H9 (cell line): ENCODE results near the gene TMEM161A. TPM values are rescaled to one million over a fixed set of nuclear protein-coding genes. Genes with fewer than 3 reads are reported as not detected.
"Not testable (repeated sequence)": the region's sequence is repeated elsewhere in the genome, so short reads cannot be mapped to it uniquely, and the experiment has no call there.

Source experiments
- DNase-seq: peaks from one replicate; pipeline ENCODE4 v3.0.0-alpha.2; 2017
- H2AFZ ChIP-seq: one replicate; pipeline ENCODE4 v1.6.1; 2013; ENCODE audit warnings: mild to moderate bottlenecking, low read length, control low read depth, moderate library complexity
- H2AK5ac ChIP-seq: 2 replicates; pipeline ENCODE4 v1.6.1; 2013; ENCODE audit warnings: low read length, control low read depth, mixed read lengths; ENCODE audit not compliant: insufficient read length
- H2BK120ac ChIP-seq: one replicate; pipeline ENCODE4 v1.6.1; 2013; ENCODE audit warnings: low read depth, mild to moderate bottlenecking, low read length, control low read depth, inconsistent platforms; ENCODE audit not compliant: poor library complexity, severe bottlenecking
- H2BK12ac ChIP-seq: 2 replicates; pipeline ENCODE4 v1.6.1; 2013; ENCODE audit warnings: low read length, control low read depth, mixed read lengths, low read depth; ENCODE audit not compliant: insufficient read length
- H2BK15ac ChIP-seq: 2 replicates; pipeline ENCODE4 v1.6.1; 2013; ENCODE audit warnings: low read depth, low read length, control low read depth
- H2BK20ac ChIP-seq: one replicate; pipeline ENCODE4 v1.6.1; 2013; ENCODE audit warnings: low read depth, mild to moderate bottlenecking, low read length, control low read depth, inconsistent platforms; ENCODE audit not compliant: poor library complexity, severe bottlenecking
- H2BK5ac ChIP-seq: 2 replicates; pipeline ENCODE4 v1.6.1; 2013; ENCODE audit warnings: low read length, control low read depth, mixed read lengths; ENCODE audit not compliant: insufficient read length
- H3K14ac ChIP-seq: 2 replicates; pipeline ENCODE4 v1.6.1; 2013; ENCODE audit warnings: low read length, control low read depth; ENCODE audit not compliant: insufficient read depth
- H3K18ac ChIP-seq: 2 replicates; pipeline ENCODE4 v1.6.1; 2013; ENCODE audit warnings: low read depth, mild to moderate bottlenecking, mixed read lengths, low read length, control low read depth; ENCODE audit not compliant: insufficient read length
- H3K23ac ChIP-seq: 2 replicates; pipeline ENCODE4 v1.6.1; 2013; ENCODE audit warnings: low read length, control low read depth, mixed read lengths, low read depth; ENCODE audit not compliant: insufficient read length
- H3K23me2 ChIP-seq: 2 replicates; pipeline ENCODE4 v1.6.1; 2013; ENCODE audit warnings: low read depth, mild to moderate bottlenecking, mixed read lengths, low read length, control low read depth; ENCODE audit not compliant: insufficient read length, poor library complexity, severe bottlenecking
- H3K27ac ChIP-seq: 2 replicates; pipeline ENCODE4 v1.5.1; 2013; ENCODE audit warnings: low read length, control low read depth, mixed read lengths, low read depth; ENCODE audit not compliant: insufficient read length
- H3K27me3 ChIP-seq: 2 replicates; pipeline ENCODE4 v1.6.1; 2013; ENCODE audit warnings: low read length, control low read depth, inconsistent platforms; ENCODE audit not compliant: insufficient read depth
- H3K4ac ChIP-seq: 2 replicates; pipeline ENCODE4 v1.6.1; 2013; ENCODE audit warnings: low read depth, mild to moderate bottlenecking, control low read depth, inconsistent platforms, low read length, moderate library complexity
- H3K4me1 ChIP-seq: 2 replicates; pipeline ENCODE4 v1.6.1; 2013; ENCODE audit warnings: low read length, control low read depth, inconsistent platforms; ENCODE audit not compliant: insufficient read depth
- H3K4me2 ChIP-seq: 2 replicates; pipeline ENCODE4 v1.6.1; 2013; ENCODE audit warnings: low read length, control low read depth, mixed read lengths; ENCODE audit not compliant: insufficient read length, insufficient read depth
- H3K56ac ChIP-seq: 2 replicates; pipeline ENCODE4 v1.6.1; 2013; ENCODE audit warnings: low read depth, mild to moderate bottlenecking, mixed read lengths, low read length, control low read depth; ENCODE audit not compliant: insufficient read length
- H3K79me1 ChIP-seq: 2 replicates; pipeline ENCODE4 v1.6.1; 2013; ENCODE audit warnings: low read depth, mild to moderate bottlenecking, moderate library complexity, low read length, control low read depth, inconsistent platforms; ENCODE audit not compliant: insufficient read depth, poor library complexity, severe bottlenecking
- H3K79me2 ChIP-seq: 2 replicates; pipeline ENCODE4 v1.6.1; 2013; ENCODE audit warnings: low read length, control low read depth, inconsistent platforms; ENCODE audit not compliant: insufficient read depth
- H3K9ac ChIP-seq: 2 replicates; pipeline ENCODE4 v1.6.1; 2013; ENCODE audit warnings: low read length, control low read depth, mixed read lengths; ENCODE audit not compliant: insufficient read length; ENCODE audit errors: extremely low read depth
- H3K9me3 ChIP-seq: one replicate; pipeline ENCODE4 v1.6.1; 2013; ENCODE audit warnings: low read depth, low read length, inconsistent platforms; ENCODE audit not compliant: control insufficient read depth
- H3T11ph ChIP-seq: one replicate; pipeline ENCODE4 v1.6.1; 2013; ENCODE audit warnings: mild to moderate bottlenecking, low read length, control low read depth, inconsistent platforms
- H4K20me1 ChIP-seq: one replicate; pipeline ENCODE4 v1.6.1; 2013; ENCODE audit not compliant: control insufficient read depth, insufficient read length, insufficient read depth
- H4K5ac ChIP-seq: 2 replicates; pipeline ENCODE4 v1.6.1; 2013; ENCODE audit warnings: low read depth, mild to moderate bottlenecking, mixed read lengths, low read length, control low read depth; ENCODE audit not compliant: insufficient read length
- H4K8ac ChIP-seq: replicated peaks from 2 replicates; pipeline ENCODE4 v1.6.1; 2013; ENCODE audit warnings: low read length, control low read depth, mixed read lengths, low read depth; ENCODE audit not compliant: insufficient read length
- H4K91ac ChIP-seq: 2 replicates; pipeline ENCODE4 v1.6.1; 2013; ENCODE audit warnings: low read depth, mild to moderate bottlenecking, moderate library complexity, mixed read lengths, low read length, control low read depth; ENCODE audit not compliant: insufficient read length
- H3K27ac Mint-ChIP-seq, 3 experiments: 2 replicates in 2 of 3; 3 replicates in 1 of 3; pipeline ENCODE4 v1.8.0; 2020 to 2021; ENCODE audit warnings: mixed read lengths in 3 of 3, mild to moderate bottlenecking in 1 of 3, moderate library complexity in 1 of 3
- H3K27me3 Mint-ChIP-seq: 2 replicates; pipeline ENCODE4 v1.8.0; 2021; ENCODE audit warnings: low read depth, mild to moderate bottlenecking, moderate library complexity, mixed read lengths
- H3K36me3 Mint-ChIP-seq, 3 experiments: 2 replicates in 2 of 3; 3 replicates in 1 of 3; pipeline ENCODE4 v1.8.0; 2020 to 2021; ENCODE audit warnings: low read depth in 3 of 3, mixed read lengths in 3 of 3; ENCODE audit not compliant: insufficient read depth in 1 of 3
- H3K4me1 Mint-ChIP-seq, 2 experiments: 2 replicates each; pipeline ENCODE4 v1.8.0; 2020; ENCODE audit warnings: mixed read lengths in 2 of 2
- H3K4me3 Mint-ChIP-seq, 2 experiments: 2 replicates in 1 of 2; 3 replicates in 1 of 2; pipeline ENCODE4 v1.8.0; 2020 to 2021; ENCODE audit warnings: mild to moderate bottlenecking in 2 of 2, mixed read lengths in 2 of 2, moderate library complexity in 1 of 2
- H3K9me3 Mint-ChIP-seq, 2 experiments: 2 replicates in 1 of 2; 3 replicates in 1 of 2; pipeline ENCODE4 v1.8.0; 2020; ENCODE audit warnings: mild to moderate bottlenecking in 2 of 2, mixed read lengths in 2 of 2, moderate library complexity in 1 of 2
- CTCF ChIP-seq: fragments of 200-600 bp; sonication (generic); conservative IDR thresholded peaks from 3 replicates; pipeline ENCODE4 v1.8.0; 2021; ENCODE audit warnings: antibody characterized with exemption, mild to moderate bottlenecking
- WGBS: extraction: QIAGEN DNeasy Blood & Tissue Kit; methylation state at CpG from one replicate; pipeline ENCODE4 v1.1.7; 2013; ENCODE audit warnings: missing lambda C conversion rate, low lambda C conversion rate, mixed read lengths; ENCODE audit not compliant: insufficient read length; ENCODE audit errors: extremely low coverage; 5-methylcytosine and 5-hydroxymethylcytosine counted together
- total RNA-seq: library from RNA; stranded (reverse); gene quantifications from 2 replicates; pipeline ENCODE4 v1.2.1, GENCODE V29; 2021

TMEM161A gene
- total RNA-seq, 1 experiment from 2014 or later: 40.9 TPM

- Histone ChIP-seq H3T11ph (no peak overlapping the region), H3K23me2 (no peaks in the 10 kb centered on the region), H4K8ac (no peak overlapping the region), H3K79me2 (no peaks in the 10 kb centered on the region), H3K14ac (no peak overlapping the region), H2BK5ac (no peak overlapping the region), H4K5ac (no peak overlapping the region), H2BK12ac (no peak overlapping the region), H3K23ac (peak overlapping the region; percentile 52), H3K4ac (no peak overlapping the region), H2BK20ac (no peak overlapping the region), H3K9ac (no peak overlapping the region), H4K20me1 (no peaks in the 10 kb centered on the region), H2AFZ (no peak overlapping the region), H2BK120ac (no peak overlapping the region), H3K4me2 (no peak overlapping the region), H2AK5ac (no peak overlapping the region), H4K91ac (no peak overlapping the region), H3K27ac (no peak overlapping the region), H3K4me1 (no peaks in the 10 kb centered on the region), H3K18ac (no peak overlapping the region), H3K9me3 (no peaks in the 10 kb centered on the region), H3K79me1 (no peaks in the 10 kb centered on the region), H3K27me3 (no peaks in the 10 kb centered on the region), H3K56ac (no peak overlapping the region), H2BK15ac (no peak overlapping the region)
- peaks cover 9% of the 10 kb centered on the region for H3K27me3 Mint-ChIP-seq
- WGBS: no CpG with 5 or more reads among the region's 2 CpGs
- H3K9me3 Mint-ChIP-seq: no peaks in the 10 kb centered on the region; a peak in 1 of 5 replicates
- no peak for TF ChIP-seq CTCF
- DNase-seq: no peak
- H3K4me1 Mint-ChIP-seq: peaks cover 0 to under 1% of the 10 kb centered on the region in 2 experiments; a peak in 1 of 4 replicates
- H3K4me3 Mint-ChIP-seq: no peak overlapping the region
- H3K27ac Mint-ChIP-seq: peak overlapping the region in 1 of 3 experiments; percentile 74; a peak in 1 of 7 replicates
- H3K36me3 Mint-ChIP-seq: no peaks in the 10 kb centered on the region
Observed at GRCh38 chr19:19149435-19149834, 11.2 kb upstream of the TMEM161A start.

GRCh38 chr19:19148504-19148903 lies 10.2 kb upstream of the TMEM161A start:
- not testable (repeated sequence) for H3K79me2 ChIP-seq, DNase-seq, H2AFZ ChIP-seq, H3K27ac ChIP-seq, H3K23ac ChIP-seq, H2AK5ac ChIP-seq, H3K14ac ChIP-seq, H4K8ac ChIP-seq, H3K18ac ChIP-seq, H3K56ac ChIP-seq, H3K4ac ChIP-seq, H3K9ac ChIP-seq, H3K23me2 ChIP-seq, H3K9me3 Mint-ChIP-seq, H3K4me2 ChIP-seq, H3K4me3 Mint-ChIP-seq, H3K36me3 Mint-ChIP-seq, H3K4me1 ChIP-seq, H2BK20ac ChIP-seq, H2BK120ac ChIP-seq, H4K20me1 ChIP-seq, H2BK5ac ChIP-seq, H3K4me1 Mint-ChIP-seq, H3T11ph ChIP-seq, H2BK12ac ChIP-seq, H4K91ac ChIP-seq, H3K79me1 ChIP-seq, H2BK15ac ChIP-seq, H4K5ac ChIP-seq, H3K27ac Mint-ChIP-seq, H3K27me3 ChIP-seq, H3K9me3 ChIP-seq
- no CpG with 5 or more reads among the region's 8 CpGs for WGBS
- H3K27me3 Mint-ChIP-seq: peaks cover 12% of the 10 kb centered on the region
